Stimulated activated CD4-positive, alpha-beta T cell treated with anti-CD3 and anti-CD28 coated beads, Interleukin-1b, Interleukin-23, amount 100 ng/mL, for 4 hours (primary cell): Measurements from ENCODE around the gene RPS6KA5.
"Not testable (repeated sequence)": the region's sequence is repeated elsewhere in the genome, so short reads cannot be mapped to it uniquely, and the experiment has no call there.

Experiments used
- DNase-seq, 2 donors: peaks; one replicate each; pipeline ENCODE4 v3.0.0-alpha.2; 2020; ENCODE audit warnings: low read depth in 2 of 2

RPS6KA5 gene

DNA sequence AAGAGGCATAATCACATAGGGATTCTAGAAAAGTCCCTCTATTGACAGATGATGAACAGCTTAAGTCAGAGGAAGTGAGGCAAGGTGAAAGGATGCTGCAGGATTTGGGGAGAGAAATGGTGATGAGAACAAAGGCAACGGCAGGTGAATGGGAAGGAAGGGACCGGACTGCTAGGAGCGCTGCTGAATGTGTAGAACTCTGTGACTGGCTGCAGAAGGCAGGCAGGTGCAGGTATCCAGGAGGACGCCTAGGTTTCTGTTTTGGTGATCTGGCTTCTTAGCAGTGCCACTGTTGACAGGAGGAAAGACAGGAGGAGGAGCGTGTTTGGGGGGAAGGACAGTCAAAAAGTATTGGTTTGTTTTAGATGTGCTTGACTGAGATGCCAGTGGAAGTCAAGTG, 185.8 kb downstream of the RPS6KA5 start:
- no peak for DNase-seq

- no peak for DNase-seq
These were observed 188.7 kb downstream of the RPS6KA5 start for GRCh38 chr14:90871605-90872233.

- no peak for DNase-seq
These were observed 189.4 kb downstream of the RPS6KA5 start for GRCh38 chr14:90870950-90871604.

DNA sequence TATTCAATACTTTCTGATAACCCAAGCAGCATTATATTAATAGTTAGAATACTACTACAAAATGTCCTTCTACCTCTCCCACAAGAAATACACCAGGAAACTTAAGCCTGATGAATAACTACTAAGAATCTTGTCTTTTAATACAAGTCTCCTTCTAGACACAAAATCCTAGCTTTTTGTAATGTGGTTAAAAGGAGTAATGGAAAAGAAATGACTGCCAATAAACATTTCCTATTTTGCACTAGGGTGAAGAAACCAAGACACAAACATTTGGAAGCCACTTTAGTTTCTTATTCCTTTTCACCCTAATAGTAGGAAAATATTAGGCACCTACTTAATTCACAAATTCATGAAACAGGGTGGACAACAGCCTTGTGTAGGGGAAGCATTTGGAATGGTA, 192.9 kb downstream of the RPS6KA5 start:
- no peak for DNase-seq

- no peak for DNase-seq
These were observed 193.6 kb downstream of the RPS6KA5 start for GRCh38 chr14:90866833-90867232.

GRCh38 chr14:90864741-90865140, 195.7 kb downstream of the RPS6KA5 start:
- no peak for DNase-seq

- no peak for DNase-seq
These were observed 201.9 kb downstream of the RPS6KA5 start for GRCh38 chr14:90858511-90858910.

GRCh38 chr14:90857866-90858265, 202.6 kb downstream of the RPS6KA5 start:
- no peak for DNase-seq

DNA sequence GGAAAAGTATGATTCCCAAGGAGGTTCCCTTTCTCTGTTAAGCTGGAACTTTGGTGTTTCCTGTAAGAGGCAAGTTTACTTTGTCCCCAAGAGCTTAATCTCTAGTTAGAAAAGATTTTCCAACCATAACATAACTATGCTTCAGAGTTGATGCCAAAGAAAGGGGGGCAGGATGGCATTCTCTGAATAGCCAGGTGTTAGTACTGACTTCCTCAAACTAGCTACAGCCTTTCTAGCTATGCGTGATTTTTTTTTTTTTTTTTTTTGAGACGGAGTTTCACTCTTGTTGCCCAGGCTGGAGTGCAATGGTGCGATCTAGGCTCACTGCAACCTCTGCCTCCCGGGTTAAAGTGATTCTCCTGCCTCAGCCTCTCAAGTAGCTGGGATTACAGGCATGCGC, 204.3 kb downstream of the RPS6KA5 start:
- not testable (repeated sequence) for DNase-seq

- no peak for DNase-seq
These were observed 207.3 kb downstream of the RPS6KA5 start for GRCh38 chr14:90853116-90853515.

- DNase-seq = no peak
These were observed 209.0 kb downstream of the RPS6KA5 start for GRCh38 chr14:90851327-90852036.

GRCh38 chr14:90850487-90850886, 210.0 kb downstream of the RPS6KA5 start:
- DNase-seq = no peak

DNA sequence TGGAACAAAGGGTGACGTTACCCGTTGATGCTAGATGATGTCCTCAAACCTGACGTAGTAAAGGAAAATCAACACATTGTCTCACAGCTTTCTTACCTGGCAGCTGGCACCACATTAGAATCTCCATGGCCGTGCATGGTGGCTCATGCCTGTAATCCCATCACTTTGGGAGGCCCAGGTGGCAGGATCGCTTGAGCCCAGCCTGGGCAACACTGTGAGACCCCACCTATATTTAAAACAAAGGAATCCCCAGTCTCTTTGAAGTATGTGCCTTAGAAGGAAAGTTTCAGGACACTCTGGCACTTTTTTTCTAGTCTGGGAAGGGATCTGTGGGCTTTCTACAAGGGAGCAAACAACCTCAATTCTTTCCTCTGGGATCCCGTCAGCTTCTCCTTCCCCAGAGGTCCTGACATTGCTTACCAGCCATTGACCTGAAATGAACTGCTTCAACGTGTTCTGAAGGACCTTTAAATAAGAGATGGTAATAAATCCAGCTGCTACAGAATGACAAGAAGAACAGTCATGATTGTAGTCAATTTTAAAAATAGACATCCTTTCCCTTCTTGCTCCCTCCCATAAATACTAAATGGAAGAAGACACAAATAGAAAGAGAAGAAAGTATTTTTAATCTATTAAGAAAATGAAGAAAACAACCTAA, 210.5 kb downstream of the RPS6KA5 start:
- no peak for DNase-seq

DNA sequence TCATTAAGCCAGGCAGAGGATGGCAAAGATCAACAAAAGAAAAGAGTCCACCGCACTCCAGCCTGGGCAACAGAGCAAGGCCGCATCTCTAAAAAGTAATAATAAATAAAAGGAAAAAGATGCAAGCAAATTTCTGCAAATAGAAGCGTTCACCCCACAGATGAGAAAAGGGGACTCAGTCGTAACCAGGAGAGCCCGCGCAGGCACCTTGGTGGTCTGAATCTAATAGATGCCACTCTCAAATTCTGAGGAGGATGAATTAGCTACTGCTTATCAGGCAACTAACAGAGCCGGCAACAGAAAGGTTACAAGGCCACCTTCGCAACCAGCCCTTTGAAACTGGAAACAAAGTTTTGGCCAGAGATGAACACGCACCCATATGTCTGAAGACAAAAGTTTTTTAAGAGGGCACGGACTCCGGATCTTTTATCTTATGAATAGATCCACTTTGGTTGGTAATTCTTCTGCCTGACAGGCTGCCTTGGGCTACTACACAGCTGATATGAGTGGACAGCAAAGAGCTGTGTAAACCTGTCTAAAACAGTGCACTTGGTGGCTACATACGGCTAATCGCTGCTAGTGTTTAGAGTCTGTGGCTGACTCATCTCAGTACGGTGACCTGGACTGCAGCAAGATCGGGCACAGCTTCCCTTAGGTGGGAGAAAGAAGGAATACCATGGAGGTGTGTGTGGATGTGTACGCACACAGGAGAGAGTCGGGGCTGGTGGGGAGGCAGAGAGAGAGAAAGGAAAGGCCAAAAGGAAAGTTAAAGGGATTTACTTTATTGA, 211.3 kb downstream of the RPS6KA5 start:
- no peak for DNase-seq

DNA sequence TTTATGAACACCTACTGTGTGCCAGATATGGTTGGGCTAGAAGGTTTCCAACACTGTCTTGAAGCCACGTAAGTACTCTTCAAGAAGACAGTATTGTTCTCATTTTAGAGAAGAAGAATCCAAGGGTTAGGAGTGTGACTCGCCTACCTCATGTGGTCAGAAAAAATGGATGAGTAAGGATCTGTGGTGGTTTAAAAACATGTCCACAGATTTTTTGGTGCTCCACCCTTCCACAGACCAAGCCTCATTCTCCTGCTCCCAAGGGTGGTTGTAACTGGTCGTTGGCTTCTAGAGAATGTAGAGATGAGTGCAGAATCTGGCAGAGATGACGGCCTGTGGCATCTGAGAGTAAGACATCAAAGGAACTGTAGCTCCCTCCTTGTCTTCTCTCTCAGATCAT, 213.9 kb downstream of the RPS6KA5 start:
- no peak for DNase-seq

- DNase-seq = no peak
These were observed 216.1 kb downstream of the RPS6KA5 start for GRCh38 chr14:90844321-90844720.

- no peak for DNase-seq
These were observed 217.7 kb downstream of the RPS6KA5 start for GRCh38 chr14:90842726-90843125.

DNA sequence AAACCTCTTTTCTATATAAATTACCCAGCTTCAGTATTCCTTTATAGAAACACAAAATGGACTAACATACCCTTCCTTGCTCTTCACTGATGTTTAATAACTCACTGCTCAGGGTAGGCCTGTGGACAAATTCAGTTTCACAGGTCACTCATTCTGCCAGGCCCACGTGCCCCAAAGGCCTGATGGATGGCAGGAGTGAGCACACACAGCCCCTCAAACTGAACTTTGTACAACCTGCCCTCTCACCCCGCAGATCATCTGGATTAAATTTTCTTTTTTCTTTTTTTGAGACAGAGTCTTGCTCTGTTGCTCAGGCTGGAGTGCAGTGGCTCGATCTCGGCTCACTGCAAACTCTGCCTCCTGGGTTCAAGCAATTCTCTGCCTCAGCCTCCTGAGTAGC, 219.8 kb downstream of the RPS6KA5 start:
- not testable (repeated sequence) for DNase-seq

DNA sequence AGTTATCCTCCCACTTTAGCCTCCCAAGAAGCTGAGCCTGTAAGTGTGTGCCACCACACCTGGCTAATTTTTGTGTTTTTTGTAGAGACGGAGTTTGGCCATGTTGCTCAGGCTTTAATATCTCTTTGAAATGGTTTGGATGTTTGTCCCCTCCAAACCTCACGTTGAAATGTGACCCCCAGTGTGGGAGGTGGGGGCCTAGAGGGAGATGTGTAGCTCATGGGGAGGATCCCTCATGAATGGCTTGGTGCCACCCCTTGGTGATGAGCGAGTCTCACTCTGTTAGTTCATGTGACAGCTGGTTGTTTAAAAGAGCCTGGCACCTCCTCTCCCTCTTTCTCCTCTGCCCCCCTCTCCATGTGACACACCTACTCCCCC, 220.6 kb downstream of the RPS6KA5 start:
- no peak for DNase-seq

- no peak for DNase-seq
These were observed 221.2 kb downstream of the RPS6KA5 start for GRCh38 chr14:90839024-90839888.

DNA sequence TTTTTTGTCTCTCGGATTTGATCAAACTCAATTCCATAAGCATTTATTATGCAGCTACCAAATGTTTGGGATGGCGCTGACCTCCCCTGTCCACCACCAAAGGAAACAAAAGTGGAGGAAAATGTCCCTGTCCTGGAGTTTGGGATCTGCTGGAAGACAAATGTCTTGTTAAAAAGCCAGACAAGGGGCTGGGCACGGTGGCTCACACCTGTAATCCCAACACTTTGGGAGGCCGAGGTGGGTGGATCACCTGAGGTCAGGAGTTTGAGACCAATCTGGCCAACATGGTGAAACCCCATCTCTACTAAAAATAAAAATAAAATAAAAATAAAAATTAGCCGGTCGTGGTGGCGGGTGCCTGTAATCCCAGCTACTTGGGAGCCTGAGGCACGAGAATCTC, 221.9 kb downstream of the RPS6KA5 start:
- not testable (repeated sequence) for DNase-seq
